Breast epithelium (tissue), 3 donors: ENCODE results near the gene GNG8.

Experiments used
- POLR2A ChIP-seq: fragments of 450-650 bp; IDR thresholded peaks from one replicate; pipeline ENCODE4 v1.6.1; 2016; ENCODE audit warnings: antibody characterized with exemption, mild to moderate bottlenecking, moderate library complexity
- POLR2AphosphoS5 ChIP-seq, 3 donors: sonication (generic); formaldehyde crosslinking; IDR thresholded peaks; one replicate each; pipeline ENCODE4 v1.6.1; 2017; ENCODE audit warnings: antibody characterized with exemption in 3 of 3
- TF ChIP-seq, protein P1 (sequence below), 3 donors: fragments of 450-650 bp; IDR thresholded peaks; one replicate each; pipeline ENCODE4 v1.5.1; 2016 to 2017; ENCODE audit warnings: antibody characterized with exemption in 3 of 3, mild to moderate bottlenecking in 3 of 3, moderate library complexity in 3 of 3

GRCh38 chr19:46615966-46616365 lies 20.0 kb downstream of the GNG8 start:
- TF ChIP-seq, protein P1, sequence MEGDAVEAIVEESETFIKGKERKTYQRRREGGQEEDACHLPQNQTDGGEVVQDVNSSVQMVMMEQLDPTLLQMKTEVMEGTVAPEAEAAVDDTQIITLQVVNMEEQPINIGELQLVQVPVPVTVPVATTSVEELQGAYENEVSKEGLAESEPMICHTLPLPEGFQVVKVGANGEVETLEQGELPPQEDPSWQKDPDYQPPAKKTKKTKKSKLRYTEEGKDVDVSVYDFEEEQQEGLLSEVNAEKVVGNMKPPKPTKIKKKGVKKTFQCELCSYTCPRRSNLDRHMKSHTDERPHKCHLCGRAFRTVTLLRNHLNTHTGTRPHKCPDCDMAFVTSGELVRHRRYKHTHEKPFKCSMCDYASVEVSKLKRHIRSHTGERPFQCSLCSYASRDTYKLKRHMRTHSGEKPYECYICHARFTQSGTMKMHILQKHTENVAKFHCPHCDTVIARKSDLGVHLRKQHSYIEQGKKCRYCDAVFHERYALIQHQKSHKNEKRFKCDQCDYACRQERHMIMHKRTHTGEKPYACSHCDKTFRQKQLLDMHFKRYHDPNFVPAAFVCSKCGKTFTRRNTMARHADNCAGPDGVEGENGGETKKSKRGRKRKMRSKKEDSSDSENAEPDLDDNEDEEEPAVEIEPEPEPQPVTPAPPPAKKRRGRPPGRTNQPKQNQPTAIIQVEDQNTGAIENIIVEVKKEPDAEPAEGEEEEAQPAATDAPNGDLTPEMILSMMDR (IDR thresholded peaks at IDR 0.05), result no peak
- TF ChIP-seq POLR2A (no peak), POLR2AphosphoS5 (IDR thresholded peaks at IDR 0.05) (no peak)
